ENCODE measurements around the gene SASH1.
A peak's percentile ranks its signal among the peaks of the same experiment; 100 is the strongest.

SASH1 gene

DNA sequence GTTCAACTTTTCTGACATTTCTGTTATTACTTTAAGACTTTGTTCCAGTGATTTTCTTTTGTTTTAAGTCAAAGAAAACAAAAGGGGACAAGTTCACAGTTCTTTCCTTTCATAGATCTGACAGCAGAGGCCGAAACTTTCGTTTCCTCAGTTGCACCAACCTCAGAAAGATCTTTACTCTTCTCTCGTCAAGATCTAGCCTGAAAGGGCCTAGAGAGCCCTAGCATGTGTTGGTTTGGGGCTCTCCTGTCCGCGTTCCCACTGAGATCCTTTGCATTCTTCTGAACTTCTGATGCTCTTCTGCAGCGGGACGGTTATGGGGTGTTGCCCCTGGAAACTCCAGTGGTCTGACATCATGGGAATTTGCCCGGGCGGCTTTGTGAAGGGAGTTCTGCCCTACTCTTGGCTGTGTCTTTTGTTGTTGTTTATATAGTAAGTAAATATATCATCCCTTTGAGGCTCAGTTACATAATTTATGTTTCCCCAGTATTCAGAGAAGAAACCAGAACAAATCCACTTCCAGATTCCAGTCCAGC lies 129.1 kb downstream of the SASH1 start:
- intact Hi-C loops (cut with DNase I) = no loop called here
- peak in 1 of 10 donors; percentile 83 for DNase-seq

DNA sequence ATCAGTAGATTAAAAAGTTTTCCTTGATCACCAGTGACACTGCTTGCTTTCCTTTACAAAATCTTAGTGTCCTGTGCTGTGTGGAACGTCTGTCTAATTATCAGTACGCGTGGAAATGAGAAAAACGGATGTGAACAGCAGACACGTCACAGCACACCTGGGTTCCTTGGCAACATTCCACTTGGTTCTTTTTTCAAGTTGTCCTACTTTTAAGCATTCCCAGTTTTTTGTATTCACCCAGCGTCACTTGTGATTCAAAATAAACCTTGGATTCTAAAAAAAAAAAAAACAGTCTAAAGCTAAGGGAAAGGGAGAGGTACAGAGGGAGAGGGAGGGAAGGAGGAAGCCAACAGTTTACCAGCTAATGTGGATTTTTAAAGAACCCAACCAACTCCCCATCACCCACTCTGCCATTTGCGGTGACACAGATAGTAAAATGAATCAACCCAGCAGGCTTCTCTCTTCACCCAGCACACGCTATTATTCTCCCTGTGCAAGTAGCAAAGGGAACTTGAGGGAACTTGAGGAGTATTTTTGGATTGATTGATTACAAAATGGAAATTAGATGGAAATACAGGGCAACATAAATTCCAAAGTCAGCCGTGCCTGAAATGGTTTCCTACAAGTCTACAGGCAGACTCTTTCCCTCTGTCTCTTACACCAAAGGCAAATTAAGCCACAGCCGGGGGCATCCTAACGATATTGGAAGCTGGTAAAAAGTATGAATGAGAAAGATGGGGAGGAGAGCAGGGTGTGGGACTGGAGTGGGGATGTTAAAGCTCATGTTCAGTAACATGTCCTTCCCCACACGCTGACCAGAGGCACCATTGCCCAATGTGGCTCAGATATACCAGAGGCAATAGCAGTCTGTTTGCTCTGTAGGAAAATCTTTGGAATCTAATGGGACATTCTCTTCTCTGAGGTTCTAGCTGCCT lies 129.8 kb downstream of the SASH1 start:
- DNase-seq = no peak

DNA sequence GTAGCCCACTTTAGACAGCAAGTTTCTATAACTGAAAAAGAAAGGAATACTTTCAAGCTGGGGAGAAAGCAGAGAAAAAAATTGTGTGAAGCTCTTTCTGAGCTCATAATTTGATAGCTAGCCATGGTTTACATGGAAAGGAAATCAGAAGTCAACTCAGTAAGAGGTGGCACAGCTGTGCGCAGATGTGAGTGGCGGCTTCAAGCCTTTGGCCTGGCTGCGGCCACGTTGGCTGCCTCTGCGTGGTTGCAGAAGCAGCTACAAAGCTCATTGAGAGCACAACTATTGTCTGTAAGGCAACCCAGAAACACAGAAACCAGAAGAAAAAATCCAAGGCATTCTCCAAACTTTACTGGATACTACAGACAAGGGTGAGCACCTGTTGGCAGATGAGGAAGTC lies 136.9 kb downstream of the SASH1 start:
- DNase-seq = peak in 2 of 10 donors; percentile 63 to 82
- intact Hi-C loops (cut with DNase I) = no loop called here

More for the DNA sequence above, 129.8 kb downstream of the SASH1 start:
- intact Hi-C loops (cut with DNase I) = no loop called here

DNA sequence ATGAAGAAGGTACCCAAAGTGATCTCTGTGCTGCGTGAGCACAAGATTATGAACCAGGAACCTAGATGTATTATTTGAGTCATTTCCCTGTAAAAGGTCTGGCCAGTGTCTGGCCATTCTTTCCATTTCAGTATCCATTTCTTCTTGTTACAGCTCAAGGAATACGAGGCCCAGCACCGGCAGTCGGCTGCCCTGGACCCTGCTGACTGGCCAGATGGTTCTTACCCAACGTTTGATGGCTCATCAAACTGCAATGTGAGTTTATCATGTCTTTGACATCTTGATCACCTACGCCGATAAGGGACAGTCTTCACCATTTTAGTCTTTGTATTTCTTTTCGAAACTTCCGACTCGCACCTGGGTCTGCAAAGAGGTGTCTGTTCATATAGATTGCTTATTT lies 144.8 kb downstream of the SASH1 start:
- intact Hi-C loops (cut with DNase I) = no loop called here
- no peak for DNase-seq

DNA sequence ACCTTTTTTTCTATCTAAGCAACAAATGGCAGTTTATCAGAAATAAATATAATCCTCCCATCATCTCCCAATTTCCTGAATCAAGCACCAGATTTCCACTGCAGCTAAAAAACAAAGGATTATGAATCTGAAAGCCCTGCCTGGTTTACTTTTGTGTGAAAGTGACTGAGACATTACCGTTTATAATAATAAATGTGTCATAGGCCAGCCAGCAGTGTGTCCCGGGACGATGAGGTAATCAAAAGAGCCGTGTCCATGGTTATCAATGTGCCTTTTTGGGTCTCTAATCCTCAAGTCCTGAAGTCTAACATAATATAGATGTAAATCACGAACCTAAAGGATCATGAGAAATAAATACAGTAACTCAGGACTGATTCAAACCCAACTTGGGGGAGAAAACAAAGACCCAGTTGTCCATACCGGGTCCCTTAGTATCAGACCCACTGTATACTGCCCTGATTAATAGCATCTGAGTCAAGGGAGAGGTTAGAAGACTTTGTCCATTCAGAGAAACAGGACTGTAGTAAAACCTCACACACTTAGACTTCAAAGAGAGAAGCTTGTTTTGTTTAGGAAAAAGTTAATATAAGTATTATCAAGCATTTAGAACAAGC lies 149.1 kb downstream of the SASH1 start:
- intact Hi-C loops (cut with DNase I) = no loop called here
- no peak for DNase-seq

DNA sequence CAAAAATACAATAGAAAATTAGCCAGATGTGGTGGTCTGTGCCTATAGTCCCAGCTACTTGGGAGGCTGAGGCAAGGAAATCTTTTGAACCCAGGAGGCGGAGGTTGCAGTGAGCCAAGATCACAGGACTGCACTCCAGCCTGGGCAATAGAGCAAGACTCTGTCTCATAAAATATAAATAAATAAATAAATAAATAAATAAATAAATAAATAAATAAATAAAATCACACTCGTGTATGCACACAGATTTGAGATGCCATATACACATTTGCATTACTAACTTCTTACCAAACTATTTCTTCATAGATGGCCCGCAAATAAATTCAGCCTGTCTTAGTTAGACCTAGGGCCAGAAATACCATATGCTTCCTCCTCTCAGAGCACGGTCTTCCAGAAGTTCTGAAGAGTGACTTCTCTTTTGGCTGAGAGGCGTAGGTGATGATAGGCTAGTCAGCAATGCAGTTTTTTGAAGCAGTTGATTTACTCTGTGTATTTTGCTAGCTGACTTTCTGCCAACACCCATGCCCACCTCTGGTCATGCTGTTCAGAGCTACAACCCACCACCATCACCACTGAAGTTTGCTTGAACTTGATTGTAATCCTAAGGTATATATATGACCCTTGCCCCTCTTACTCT lies 150.1 kb downstream of the SASH1 start:
- no peak for DNase-seq
- intact Hi-C loops (cut with DNase I) = no loop called here

DNA sequence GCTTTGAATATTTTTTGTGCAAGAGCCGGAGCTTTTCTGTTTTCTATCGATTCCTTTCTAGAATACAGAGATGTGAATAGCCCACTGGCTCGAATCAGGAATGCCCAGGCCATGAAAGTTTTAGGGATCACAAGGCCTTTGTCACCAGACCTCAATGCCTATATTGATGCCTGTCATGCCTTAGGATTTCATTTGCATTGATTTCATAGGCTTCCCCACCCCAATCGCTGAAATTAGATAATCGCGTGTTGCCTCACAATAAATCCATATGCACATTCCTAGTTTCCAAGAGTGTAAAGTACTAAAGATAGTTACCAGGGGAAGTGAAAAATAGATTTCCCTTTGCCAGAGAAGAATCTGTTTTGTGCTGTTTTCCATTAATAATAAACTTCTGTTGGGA lies 150.8 kb downstream of the SASH1 start:
- DNase-seq = no peak
- intact Hi-C loops (cut with DNase I) = no loop called here

DNA sequence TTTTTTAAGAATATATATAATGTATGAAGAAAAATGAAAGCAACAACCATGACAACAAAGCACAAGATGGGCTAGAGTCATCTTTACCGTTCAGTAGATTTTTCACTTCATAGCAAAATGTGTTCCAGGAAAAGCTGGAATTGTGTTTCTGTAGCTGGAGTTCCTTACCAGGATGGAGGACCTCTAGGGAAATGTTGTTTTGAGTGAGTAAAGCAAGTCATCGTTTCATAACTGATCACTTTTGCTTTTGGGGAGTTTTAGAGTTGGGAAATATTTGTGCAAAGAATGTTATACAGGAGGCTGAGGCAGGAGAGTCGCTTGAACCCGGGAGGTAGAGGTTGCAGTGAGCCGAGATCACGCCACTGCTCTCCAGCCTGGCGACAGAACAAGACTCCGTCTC lies 151.6 kb downstream of the SASH1 start:
- intact Hi-C loops (cut with DNase I) = no loop called here
- no peak for DNase-seq

DNA sequence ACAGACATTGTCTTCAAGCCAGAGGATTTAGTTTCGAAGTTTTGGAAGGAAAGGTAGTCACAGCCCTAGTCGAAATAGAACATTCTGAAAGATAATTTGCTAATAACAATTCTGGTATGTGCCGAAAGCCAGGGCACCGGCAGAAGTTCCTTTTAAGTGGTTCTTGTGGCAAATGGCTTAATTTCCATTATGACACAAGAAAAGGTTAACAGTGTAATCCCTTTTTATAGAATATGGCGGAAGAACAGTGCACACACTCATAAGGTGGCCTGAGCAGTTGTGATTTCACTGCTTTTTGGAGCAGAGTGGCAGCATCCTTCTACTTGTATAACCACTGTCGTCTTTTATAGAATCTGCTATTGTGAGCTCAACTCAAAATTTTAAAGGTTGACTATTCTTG lies 152.4 kb downstream of the SASH1 start:
- intact Hi-C loops (cut with DNase I) = no loop called here
- no peak for DNase-seq

DNA sequence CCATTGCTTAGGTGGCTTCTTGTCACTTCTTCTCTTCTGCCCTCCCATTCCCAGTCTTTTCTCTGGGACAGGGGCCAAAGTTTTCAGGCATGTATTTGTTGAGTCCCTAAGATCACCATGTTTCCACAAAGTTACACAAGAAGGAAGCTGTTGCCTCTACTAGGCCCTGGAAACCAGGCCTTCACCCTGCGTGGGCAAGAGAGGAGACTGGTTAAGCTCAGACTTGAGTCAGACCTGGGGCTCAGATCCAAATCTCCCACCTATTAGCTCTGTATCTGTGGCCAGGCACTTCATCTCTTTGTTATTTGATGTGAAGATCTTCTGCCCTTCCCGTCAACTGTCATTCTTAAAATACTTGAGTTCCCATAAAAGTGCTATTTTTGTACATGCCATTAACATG lies 154.6 kb downstream of the SASH1 start:
- no peak for DNase-seq
- intact Hi-C loops (cut with DNase I) = no loop called here

DNA sequence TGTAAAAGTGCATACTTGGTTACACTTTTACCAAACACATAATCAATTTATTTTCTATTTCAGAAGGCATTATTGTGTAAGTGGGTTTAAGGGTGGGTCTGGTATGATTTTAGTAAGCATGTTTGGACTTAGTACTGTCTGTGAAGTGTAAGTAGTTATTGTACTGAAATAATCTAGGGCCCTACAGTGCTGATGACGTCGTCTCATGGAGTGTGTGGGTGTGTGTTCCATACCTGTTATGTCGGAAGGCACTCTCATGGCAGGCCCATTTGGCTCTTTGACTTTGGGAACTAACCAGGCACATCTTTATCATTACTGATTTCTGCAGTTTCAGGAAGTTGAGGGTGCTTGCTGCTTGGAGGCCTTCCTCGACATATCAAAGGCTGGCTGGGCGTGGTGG lies 155.1 kb downstream of the SASH1 start:
- intact Hi-C loops (cut with DNase I) = no loop called here

DNA sequence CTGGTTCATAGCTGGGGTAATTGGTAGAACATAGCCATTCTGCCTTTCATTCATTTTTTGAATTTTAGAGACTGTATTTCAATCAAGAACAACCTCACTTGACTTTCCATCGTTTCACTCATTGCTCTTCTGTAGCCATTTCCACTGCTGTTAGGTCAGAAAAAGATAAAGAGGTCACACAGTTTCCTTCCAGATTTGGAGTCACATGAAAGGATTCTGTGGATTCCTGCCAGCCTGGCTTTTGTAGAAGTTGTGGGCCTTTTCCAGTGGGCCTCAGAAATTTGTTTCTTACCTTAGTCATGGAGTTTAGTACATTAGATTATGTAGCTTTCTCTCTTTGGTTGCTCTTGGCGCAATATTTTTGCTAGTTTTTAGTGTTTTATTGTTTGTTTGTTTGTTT lies 157.8 kb downstream of the SASH1 start:
- no peak for DNase-seq
- intact Hi-C loops (cut with DNase I) = no loop called here

More for the DNA sequence above, 155.1 kb downstream of the SASH1 start:
- DNase-seq = no peak

DNA sequence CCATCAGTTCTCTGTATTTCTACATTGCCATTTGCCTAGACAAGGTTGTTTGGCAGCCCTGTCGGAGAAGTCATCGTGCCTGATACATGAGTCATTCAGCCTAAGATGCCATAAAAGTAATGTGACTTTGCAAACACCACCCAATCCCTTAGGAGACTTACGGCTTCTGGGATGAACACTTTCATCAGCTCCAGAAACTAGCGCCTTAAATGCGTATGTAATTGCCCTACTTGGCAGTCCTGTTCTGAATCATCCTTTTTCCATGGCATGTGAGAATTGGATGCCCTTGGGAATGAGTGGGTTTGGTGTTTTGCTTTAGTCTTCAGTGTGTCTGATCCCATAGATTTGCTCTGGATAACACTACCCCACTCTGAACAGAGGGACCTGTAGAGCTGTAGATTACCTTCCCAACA lies 158.5 kb downstream of the SASH1 start:
- DNase-seq = no peak
- intact Hi-C loops (cut with DNase I) = no loop called here

DNA sequence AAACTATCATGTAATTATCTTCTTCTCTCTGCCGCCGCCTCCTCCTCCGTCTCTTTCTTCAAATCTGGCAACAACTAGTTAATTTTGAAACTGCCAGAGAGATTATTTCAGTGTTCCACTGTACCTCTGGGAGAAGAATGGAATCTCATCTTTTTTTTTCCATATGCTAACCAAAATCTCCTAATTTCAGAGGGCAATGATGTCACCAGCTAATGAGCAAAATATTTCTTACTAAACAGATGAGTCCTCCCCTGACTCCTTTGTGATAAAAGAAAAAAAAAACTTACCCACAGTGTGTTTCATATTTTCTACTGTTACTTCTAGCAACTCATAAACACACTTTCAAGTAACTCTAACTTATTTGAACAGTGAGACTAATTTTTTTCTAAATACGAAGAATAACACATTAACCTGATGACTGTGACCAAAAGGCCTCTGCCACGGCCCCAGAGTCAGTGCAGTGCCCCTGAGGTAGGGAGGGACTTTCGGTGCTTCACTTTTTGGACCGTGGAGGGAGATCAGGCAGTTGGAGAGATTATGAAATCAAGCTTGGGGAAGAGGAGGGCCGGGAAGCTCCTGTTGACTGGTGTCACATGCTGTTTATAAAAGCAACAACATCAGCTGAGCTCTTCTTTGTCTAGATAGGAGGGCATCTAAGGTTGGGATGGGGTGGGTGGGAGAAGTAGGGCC lies 159.6 kb downstream of the SASH1 start:
- peak in 1 of 10 donors; percentile 57 for DNase-seq
- intact Hi-C loops (cut with DNase I) = no loop called here

DNA sequence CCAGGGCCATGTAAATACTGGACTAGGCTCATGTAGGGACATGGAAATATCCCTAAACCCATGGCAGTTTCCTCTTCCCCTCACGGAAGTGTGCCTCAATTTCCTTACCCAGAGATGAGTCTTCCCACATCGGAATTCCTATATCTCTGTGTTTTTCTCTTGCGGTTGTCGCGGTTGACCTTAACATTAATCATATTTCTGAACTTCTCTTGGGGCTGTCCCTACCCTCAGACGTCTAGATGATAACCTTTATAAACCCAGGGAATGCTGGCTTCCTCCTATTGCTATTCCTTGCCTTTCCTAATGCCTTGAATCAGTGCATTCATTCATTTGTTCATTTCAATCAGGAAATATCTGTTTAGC lies 160.1 kb downstream of the SASH1 start:
- no peak for DNase-seq
- intact Hi-C loops (cut with DNase I) = no loop called here

DNA sequence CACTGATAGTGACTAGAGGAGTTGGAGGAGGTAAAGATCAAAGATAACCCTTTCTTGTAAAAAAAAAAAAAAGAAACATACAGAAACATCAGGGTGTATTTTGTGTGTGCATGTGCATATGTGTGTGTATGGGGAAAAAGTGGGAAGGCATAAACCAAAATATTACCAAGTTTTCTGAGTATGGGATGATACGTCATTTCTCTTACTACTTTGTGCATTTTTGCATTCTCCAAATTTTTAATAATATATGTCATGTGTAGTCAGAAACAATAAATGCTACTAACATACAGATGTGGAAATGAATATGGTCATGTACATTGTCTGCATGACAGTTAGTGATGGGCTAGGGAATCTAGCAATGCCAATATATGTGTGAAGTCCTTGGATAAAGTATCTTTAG lies 161.1 kb downstream of the SASH1 start:
- no peak for DNase-seq
- intact Hi-C loops (cut with DNase I) = no loop called here

DNA sequence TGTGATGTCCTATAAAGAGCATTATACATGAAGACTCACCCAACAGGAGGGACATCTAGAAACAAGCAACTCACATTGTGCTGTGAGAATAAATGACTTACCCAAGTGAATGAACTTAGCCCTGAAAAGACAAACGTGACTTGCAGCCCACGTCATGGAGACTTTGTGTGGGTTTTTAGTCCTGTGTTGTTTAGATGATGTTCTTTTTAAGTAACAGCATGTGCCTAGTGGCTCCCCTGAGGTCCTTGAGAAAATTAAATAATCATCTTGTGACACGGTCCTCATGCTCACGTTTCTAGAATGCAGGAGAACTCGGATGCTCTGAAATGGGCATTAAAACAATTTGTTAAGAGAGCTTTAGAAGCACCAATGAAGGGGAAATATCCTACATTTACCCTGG lies 165.1 kb downstream of the SASH1 start:
- no peak for DNase-seq
- intact Hi-C loops (cut with DNase I) = no loop called here

DNA sequence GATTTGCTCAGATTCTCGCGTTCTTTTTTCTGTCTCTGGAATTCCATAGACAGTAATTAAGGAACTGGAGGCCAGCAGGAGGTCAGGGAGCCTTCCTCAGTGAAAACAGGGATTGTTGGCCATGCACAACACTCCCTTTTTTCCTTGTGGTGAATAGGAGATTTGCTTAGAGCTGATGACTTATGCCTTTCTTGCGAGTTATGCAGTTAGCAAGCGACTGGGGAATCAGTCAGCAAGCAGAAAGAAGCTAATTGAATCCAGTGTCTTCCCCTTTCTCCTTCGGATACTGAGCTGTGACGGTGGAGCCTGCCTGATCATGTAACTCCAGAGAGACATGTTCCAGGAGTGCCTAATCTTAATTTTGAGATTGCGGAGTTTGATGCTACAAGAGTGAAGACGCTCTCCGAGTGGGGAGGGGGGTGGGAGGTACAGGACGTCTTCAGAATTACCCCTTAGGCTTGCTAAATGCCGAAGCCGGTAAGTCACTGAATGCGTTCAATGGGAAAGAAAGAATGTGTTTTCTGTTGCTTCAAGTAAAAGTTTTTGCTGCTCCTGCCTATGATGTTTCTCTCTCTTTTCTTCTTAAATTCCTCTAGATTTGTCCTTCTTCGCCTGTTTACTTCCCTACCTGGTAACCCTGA lies 165.9 kb downstream of the SASH1 start:
- DNase-seq = no peak
- intact Hi-C loops (cut with DNase I) = no loop called here

DNA sequence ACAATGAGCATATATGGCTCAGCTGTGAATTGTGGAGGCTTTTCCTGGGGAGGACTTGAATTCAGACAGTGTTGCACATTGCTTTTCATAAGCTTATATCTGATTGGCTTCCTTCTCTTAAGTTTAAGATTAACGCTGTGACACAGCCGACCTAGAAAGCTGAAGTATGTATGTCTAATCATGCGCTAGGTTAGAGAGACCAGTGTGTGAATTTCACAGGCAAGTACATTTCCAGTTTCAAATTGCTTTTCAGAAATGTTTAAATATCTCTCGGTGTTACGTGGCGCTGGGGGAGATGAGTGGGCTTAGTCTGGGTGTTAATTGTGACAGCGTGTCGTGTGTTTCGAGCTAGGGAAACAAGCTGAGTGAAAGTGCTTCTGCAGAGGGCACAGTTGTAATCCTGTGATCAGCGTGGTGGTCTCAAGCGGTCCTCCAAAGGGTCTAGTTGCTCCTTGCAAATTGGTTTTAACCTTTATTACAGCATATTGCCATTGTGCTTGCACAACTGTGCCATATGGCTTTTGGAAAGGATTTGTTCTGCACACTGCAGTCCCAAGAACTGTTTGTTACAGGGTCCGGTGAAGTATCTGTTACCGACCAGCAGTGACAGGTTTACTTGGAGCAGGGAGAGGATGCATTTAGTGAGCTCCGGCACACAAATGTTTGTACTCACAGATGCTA lies 166.6 kb downstream of the SASH1 start:
- no peak for DNase-seq
- intact Hi-C loops (cut with DNase I) = no loop called here

Measured in posterior cingulate gyrus (tissue), 11 donors.